ENCODE data around the gene PIK3CB. TPM values are rescaled to one million over a fixed set of nuclear protein-coding genes. Genes with fewer than 3 reads are reported as not detected.

PIK3CB gene
- total and polyA plus RNA-seq, 2 of the 8 experiments (the other 6 are each of a cell fraction or from before 2014, with no cell fraction given) = 8.3 to 35.2 TPM

DNA sequence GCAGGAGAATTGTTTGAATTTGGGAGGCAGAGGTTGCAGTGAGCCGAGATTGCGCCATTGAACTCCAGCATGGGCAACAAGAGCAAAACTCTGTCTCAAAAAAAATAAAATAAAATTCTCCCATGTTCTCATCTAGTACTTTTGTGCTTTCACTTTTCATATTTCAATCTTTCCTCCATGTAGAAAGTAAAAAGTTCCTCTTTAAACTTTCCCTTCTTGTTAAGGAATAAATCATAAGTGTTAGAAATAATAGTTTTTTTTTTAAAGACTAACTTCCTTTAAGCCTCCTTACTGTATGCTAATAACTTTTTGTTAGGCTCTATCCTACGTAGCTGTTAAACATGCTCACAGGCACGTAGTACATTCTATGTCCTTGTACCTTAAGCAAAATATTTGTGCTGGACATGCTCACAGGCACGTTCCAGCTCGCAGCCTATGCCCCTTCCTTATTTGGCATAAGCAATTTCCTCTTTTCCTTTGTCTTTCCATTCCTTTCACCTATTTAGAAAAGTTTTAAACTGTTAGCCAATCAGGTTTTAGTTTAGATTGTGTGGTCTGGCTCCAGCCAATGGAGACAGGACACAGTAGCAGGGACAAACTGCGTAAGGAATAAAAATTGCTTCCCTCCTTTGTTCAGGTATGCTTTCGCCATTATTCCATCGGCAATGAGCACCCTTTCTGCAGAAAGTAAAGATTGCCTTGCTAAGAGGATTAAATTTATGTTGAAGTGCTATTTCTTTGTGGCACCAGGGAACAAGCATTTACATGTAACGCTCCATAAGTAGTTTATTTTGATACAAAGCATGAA, 38.9 kb upstream of the PIK3CB start (continued):
- TF ChIP-seq, protein P1, sequence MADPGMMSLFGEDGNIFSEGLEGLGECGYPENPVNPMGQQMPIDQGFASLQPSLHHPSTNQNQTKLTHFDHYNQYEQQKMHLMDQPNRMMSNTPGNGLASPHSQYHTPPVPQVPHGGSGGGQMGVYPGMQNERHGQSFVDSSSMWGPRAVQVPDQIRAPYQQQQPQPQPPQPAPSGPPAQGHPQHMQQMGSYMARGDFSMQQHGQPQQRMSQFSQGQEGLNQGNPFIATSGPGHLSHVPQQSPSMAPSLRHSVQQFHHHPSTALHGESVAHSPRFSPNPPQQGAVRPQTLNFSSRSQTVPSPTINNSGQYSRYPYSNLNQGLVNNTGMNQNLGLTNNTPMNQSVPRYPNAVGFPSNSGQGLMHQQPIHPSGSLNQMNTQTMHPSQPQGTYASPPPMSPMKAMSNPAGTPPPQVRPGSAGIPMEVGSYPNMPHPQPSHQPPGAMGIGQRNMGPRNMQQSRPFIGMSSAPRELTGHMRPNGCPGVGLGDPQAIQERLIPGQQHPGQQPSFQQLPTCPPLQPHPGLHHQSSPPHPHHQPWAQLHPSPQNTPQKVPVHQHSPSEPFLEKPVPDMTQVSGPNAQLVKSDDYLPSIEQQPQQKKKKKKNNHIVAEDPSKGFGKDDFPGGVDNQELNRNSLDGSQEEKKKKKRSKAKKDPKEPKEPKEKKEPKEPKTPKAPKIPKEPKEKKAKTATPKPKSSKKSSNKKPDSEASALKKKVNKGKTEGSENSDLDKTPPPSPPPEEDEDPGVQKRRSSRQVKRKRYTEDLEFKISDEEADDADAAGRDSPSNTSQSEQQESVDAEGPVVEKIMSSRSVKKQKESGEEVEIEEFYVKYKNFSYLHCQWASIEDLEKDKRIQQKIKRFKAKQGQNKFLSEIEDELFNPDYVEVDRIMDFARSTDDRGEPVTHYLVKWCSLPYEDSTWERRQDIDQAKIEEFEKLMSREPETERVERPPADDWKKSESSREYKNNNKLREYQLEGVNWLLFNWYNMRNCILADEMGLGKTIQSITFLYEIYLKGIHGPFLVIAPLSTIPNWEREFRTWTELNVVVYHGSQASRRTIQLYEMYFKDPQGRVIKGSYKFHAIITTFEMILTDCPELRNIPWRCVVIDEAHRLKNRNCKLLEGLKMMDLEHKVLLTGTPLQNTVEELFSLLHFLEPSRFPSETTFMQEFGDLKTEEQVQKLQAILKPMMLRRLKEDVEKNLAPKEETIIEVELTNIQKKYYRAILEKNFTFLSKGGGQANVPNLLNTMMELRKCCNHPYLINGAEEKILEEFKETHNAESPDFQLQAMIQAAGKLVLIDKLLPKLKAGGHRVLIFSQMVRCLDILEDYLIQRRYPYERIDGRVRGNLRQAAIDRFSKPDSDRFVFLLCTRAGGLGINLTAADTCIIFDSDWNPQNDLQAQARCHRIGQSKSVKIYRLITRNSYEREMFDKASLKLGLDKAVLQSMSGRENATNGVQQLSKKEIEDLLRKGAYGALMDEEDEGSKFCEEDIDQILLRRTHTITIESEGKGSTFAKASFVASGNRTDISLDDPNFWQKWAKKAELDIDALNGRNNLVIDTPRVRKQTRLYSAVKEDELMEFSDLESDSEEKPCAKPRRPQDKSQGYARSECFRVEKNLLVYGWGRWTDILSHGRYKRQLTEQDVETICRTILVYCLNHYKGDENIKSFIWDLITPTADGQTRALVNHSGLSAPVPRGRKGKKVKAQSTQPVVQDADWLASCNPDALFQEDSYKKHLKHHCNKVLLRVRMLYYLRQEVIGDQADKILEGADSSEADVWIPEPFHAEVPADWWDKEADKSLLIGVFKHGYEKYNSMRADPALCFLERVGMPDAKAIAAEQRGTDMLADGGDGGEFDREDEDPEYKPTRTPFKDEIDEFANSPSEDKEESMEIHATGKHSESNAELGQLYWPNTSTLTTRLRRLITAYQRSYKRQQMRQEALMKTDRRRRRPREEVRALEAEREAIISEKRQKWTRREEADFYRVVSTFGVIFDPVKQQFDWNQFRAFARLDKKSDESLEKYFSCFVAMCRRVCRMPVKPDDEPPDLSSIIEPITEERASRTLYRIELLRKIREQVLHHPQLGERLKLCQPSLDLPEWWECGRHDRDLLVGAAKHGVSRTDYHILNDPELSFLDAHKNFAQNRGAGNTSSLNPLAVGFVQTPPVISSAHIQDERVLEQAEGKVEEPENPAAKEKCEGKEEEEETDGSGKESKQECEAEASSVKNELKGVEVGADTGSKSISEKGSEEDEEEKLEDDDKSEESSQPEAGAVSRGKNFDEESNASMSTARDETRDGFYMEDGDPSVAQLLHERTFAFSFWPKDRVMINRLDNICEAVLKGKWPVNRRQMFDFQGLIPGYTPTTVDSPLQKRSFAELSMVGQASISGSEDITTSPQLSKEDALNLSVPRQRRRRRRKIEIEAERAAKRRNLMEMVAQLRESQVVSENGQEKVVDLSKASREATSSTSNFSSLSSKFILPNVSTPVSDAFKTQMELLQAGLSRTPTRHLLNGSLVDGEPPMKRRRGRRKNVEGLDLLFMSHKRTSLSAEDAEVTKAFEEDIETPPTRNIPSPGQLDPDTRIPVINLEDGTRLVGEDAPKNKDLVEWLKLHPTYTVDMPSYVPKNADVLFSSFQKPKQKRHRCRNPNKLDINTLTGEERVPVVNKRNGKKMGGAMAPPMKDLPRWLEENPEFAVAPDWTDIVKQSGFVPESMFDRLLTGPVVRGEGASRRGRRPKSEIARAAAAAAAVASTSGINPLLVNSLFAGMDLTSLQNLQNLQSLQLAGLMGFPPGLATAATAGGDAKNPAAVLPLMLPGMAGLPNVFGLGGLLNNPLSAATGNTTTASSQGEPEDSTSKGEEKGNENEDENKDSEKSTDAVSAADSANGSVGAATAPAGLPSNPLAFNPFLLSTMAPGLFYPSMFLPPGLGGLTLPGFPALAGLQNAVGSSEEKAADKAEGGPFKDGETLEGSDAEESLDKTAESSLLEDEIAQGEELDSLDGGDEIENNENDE (IDR thresholded peaks at IDR 0.05; ENCODE audit: insufficient replicate concordance, low read length) = no peak
- TF ChIP-seq SP1 (IDR thresholded peaks at IDR 0.05; ENCODE audit: low read depth, low read length) (no peak), RXRA (IDR thresholded peaks at IDR 0.05; ENCODE audit: insufficient read depth, low read depth, low read length) (no peak), CBX5 (IDR thresholded peaks at IDR 0.05; ENCODE audit: low read depth, low read length) (no peak), BACH1 (IDR thresholded peaks at IDR 0.05; ENCODE audit: low read length) (no peak), KDM4A (IDR thresholded peaks at IDR 0.05; ENCODE audit: low read depth, low read length, severe bottlenecking) (no peak), SP2 (IDR thresholded peaks at IDR 0.05; ENCODE audit: low read length) (no peak), HDAC6 (IDR thresholded peaks at IDR 0.05; ENCODE audit: low read depth, low read length) (no peak), HDAC2 (IDR thresholded peaks at IDR 0.05; ENCODE audit: borderline replicate concordance in 1 of 2, low read depth in 2 of 2, low read length in 2 of 2) (no peak), TBP (IDR thresholded peaks at IDR 0.05; ENCODE audit: low read depth, low read length) (no peak)
